ENCODE measurements around the gene INPPL1.
A peak's percentile ranks its signal among the peaks of the same experiment; 100 is the strongest.
"Not testable (repeated sequence)": the region's sequence is repeated elsewhere in the genome, so short reads cannot be mapped to it uniquely, and the experiment has no call there.

INPPL1 gene

DNA sequence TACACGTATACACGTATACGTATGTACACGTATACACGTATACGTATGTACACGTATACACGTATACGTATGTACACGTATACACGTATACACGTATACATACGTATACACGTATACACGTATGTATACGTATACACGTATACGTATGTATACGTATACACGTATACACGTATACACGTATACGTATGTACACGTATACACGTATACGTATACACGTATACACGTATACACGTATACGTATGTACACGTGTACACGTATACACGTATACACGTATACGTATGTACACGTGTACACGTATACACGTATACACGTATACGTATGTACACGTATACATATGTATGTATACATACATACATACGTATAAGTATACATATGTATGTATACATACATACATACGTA lies 23.1 kb upstream of the INPPL1 start:
- DNase-seq; H3K27me3 Mint-ChIP-seq; H3K27ac Mint-ChIP-seq; H3K4me1 Mint-ChIP-seq (ENCODE audit: low read depth); H3K4me3 Mint-ChIP-seq; H3K9me3 Mint-ChIP-seq; H3K36me3 Mint-ChIP-seq (ENCODE audit: low read depth): not testable (repeated sequence)

DNA sequence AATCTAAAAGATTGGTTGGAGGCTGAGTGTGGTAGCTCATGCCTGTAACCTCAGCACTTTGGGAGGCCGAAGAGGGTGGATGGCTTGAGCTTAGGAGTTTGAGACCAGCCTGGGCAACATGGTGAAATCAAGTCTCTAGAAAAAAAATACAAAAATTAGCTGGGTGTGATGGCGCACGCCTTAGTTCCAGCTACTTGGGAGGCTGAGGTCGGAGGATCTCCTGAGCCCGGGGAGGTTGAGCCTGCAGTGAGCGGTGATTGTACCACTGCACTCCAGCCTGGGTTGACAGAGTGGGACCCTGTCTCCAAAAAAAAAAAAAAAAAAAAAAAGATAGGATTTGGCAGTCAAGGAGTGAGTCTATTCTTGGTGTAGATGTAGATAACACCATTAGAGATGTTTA lies 22.0 kb upstream of the INPPL1 start:
- H3K27ac Mint-ChIP-seq, result no peak overlapping the region
- H3K9me3 Mint-ChIP-seq, result no peaks in the 10 kb centered on the region
- DNase-seq, result no peak
- no peaks in the 10 kb centered on the region for H3K27me3 Mint-ChIP-seq
- no peaks in the 10 kb centered on the region for H3K36me3 Mint-ChIP-seq (ENCODE audit: low read depth)
- H3K4me1 Mint-ChIP-seq (ENCODE audit: low read depth), result no peaks in the 10 kb centered on the region
- no peak overlapping the region for H3K4me3 Mint-ChIP-seq

DNA sequence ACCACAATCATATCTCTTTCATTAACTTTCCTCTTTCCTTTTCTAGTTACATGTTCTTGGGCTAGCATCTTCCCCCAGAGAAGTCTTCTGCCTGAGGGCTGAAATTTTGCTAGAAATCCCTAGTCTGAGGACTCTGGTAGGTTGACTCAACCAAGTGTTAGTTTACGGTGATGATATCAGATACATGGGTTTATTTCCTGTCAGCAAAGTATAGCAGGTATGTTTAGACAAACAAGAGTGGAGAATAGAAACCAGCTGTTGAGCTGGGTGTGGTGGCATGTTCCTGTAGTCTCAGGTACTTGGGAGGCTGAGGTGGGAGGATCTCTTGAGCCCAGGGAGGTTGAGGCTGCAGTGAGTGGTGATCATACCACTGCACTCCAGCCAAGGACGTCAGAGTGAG lies 21.4 kb upstream of the INPPL1 start:
- Mint-ChIP-seq H3K27me3 (no peaks in the 10 kb centered on the region), H3K4me1 (ENCODE audit: low read depth) (no peaks in the 10 kb centered on the region)

DNA sequence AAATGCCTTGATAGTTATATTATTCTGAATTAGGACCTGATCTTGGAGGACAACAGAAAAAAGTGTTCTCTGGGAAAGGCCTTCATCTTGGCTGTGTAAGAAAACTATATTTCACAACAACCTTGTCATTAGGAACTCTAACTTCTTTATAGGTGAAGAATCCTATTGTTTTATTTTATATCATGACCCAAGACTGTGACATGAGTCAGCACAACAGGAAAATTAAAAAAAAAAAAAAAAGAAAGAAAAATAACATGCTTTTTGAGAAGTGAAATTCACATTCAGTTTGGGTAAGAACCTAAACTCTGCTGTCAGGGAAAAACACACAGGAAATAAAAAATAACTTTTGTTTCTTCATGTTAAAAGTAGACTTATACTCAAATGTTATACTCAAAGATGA lies 19.7 kb upstream of the INPPL1 start:
- DNase-seq, result no peak
- no peaks in the 10 kb centered on the region for H3K36me3 Mint-ChIP-seq (ENCODE audit: low read depth)
- H3K27me3 Mint-ChIP-seq, result peaks cover 5% of the 10 kb centered on the region
- no peak overlapping the region for H3K27ac Mint-ChIP-seq
- H3K9me3 Mint-ChIP-seq, result peaks cover 13% of the 10 kb centered on the region
- H3K4me3 Mint-ChIP-seq, result no peak overlapping the region
- no peaks in the 10 kb centered on the region for H3K4me1 Mint-ChIP-seq (ENCODE audit: low read depth)

More for the DNA sequence above, 21.4 kb upstream of the INPPL1 start:
- no peak overlapping the region for H3K27ac Mint-ChIP-seq
- H3K4me3 Mint-ChIP-seq, result no peak overlapping the region
- DNase-seq, result no peak
- no peaks in the 10 kb centered on the region for H3K9me3 Mint-ChIP-seq
- H3K36me3 Mint-ChIP-seq (ENCODE audit: low read depth), result no peaks in the 10 kb centered on the region

DNA sequence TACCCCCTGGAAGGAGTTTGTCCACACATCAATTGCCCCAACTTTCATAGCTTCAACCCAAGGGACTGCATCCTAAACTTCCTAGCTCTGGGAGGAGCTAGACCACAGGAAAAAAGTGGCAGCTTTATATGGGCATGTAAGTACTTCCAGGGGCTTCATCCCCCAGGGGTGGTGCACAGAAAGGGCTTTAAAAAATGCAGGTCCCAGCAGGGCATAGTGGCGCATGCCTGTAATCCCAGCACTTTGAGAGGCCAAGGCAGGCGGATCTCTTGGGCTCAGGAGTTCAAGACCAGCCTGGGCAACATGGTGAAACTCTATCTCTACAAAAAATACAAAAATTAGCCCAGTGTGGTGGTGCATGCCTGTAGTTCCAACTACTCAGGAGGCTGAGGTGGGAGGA lies 17.8 kb upstream of the INPPL1 start:
- DNase-seq; H3K36me3 Mint-ChIP-seq (ENCODE audit: low read depth); H3K27me3 Mint-ChIP-seq; H3K4me3 Mint-ChIP-seq; H3K4me1 Mint-ChIP-seq (ENCODE audit: low read depth); H3K27ac Mint-ChIP-seq: not testable (repeated sequence)
- H3K9me3 Mint-ChIP-seq, result peaks cover 18% of the 10 kb centered on the region

DNA sequence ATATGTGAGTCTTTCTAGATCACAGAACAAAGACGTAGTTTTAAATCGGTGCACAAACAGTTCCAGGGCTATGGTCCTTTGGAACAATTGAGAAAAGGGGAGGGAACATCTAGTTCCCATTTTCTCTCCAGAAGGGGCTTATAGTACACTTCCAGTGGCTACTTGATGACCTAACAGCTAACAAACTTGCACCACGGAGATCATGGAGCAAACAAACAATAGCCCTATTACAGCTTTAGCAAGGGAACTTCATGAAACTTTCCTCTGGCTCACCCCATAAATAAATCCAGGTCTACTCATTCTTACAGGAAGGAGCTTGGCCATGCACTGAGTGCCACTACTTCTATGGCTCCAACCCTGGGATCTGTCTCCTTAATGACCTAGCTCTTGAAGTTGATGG lies 16.3 kb upstream of the INPPL1 start:
- H3K27ac Mint-ChIP-seq, result no peak overlapping the region
- H3K9me3 Mint-ChIP-seq, result peaks cover 18% of the 10 kb centered on the region
- H3K27me3 Mint-ChIP-seq, result peaks cover 10% of the 10 kb centered on the region
- H3K4me1 Mint-ChIP-seq (ENCODE audit: low read depth), result no peaks in the 10 kb centered on the region
- no peaks in the 10 kb centered on the region for H3K36me3 Mint-ChIP-seq (ENCODE audit: low read depth)
- no peak for DNase-seq
- no peak overlapping the region for H3K4me3 Mint-ChIP-seq

DNA sequence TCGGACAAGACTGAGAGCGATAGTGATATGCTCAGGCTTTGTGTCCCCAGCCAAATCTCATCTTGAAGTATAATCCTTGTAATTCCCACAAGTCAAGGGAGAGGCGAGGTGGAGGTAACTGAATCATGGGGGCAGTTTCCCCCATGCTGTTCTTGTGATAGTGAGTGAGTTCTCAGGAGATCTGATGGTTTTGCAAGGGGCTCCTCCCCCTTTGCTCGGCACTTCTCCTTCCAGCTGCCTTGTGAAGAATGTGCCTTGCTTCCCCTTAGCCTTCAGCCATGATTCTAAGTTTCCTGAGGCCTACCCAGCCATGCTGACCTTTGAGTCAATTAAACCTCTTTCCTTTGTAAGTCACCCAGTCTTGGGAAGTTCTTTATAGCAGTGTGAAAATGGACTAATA lies 15.5 kb upstream of the INPPL1 start:
- Mint-ChIP-seq H3K9me3 (peaks cover 18% of the 10 kb centered on the region), H3K4me1 (ENCODE audit: low read depth) (no peaks in the 10 kb centered on the region), H3K27me3 (peaks cover 10% of the 10 kb centered on the region), H3K4me3 (no peak overlapping the region), H3K36me3 (ENCODE audit: low read depth) (no peaks in the 10 kb centered on the region), H3K27ac (no peak overlapping the region)
- no peak for DNase-seq

DNA sequence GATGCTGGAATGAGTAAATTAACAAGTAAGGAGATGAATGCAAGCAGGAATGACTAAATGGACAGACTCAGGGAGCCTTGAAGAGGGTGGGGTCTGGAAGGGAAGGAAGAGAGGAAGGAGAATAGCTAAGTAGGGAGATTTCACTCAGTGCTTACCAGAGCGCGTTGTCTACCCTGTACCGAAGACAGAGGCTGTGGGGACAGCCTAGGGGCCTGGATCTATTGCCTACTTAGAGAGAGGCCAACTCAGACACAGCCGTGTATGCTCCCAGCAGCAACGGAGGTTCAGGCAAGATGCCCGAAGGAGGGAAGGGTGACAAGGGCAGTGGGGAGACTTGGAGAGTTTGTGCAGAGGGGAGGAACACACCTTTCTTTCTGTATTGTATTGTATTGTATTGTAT lies 7.9 kb upstream of the INPPL1 start, which contains the start of gene FOLR2:
TSS of gene FOLR2 (plus strand) at position 157 of the 400 bp plus-strand sequence. CDS start 1,791 bp downstream, outside the sequence.
- no peak for DNase-seq
- Mint-ChIP-seq H3K27ac (no peak within 1 kb of the TSS), H3K4me1 (ENCODE audit: low read depth) (peaks cover 2% of the 10 kb centered on the region), H3K27me3 (peaks cover 23% of the 10 kb centered on the region), H3K4me3 (no peak within 1 kb of the TSS), H3K9me3 (no peaks in the 10 kb centered on the region), H3K36me3 (ENCODE audit: low read depth) (no peaks in the 10 kb centered on the region)

DNA sequence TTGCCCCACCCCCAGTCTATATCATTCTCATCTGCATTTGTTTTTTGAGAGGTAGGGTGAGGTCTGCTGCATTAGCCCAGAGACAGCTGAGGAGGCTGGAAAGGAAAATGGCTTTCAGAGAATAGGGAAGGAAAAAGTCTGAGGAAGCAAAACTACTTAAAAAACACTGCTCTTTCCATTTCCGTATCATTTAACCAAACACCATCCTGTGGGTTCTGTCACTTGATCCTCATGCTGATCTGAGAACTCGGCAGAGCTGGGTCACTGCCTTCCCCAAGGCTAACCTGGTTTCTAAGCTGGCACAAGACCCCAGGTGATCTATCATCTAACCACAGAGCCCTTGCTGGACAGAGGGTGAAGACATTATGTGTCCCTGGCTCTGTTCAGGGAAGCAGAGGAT lies 6.7 kb upstream of the INPPL1 start:
- DNase-seq, result no peak
- Mint-ChIP-seq H3K4me1 (ENCODE audit: low read depth) (peaks cover 11% of the 10 kb centered on the region), H3K36me3 (ENCODE audit: low read depth) (no peaks in the 10 kb centered on the region), H3K27ac (no peak overlapping the region), H3K9me3 (no peaks in the 10 kb centered on the region), H3K27me3 (peaks cover 23% of the 10 kb centered on the region), H3K4me3 (no peak overlapping the region)

DNA sequence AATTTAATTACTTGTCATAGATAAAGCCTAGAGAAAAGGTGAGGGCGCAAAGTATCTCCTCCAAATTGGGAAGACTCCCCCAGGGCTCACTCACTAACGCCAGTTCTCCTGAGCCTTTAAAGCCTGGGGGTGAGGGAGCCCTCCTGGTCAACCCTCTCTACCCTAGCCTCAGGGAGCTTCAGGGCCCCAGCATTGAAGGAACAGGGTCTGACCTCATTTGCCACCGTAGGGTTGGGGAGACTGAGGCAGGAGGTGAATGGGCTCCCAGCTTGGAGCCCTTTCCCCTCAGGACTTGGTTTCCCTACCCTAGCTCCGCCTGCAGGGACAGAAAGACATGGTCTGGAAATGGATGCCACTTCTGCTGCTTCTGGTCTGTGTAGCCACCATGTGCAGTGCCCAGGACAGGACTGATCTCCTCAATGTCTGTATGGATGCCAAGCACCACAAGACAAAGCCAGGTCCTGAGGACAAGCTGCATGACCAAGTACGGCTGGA lies 6.3 kb upstream of the INPPL1 start:
- Mint-ChIP-seq H3K27me3 (peaks cover 23% of the 10 kb centered on the region), H3K27ac (no peak overlapping the region), H3K9me3 (no peaks in the 10 kb centered on the region), H3K4me1 (ENCODE audit: low read depth) (peaks cover 13% of the 10 kb centered on the region), H3K36me3 (ENCODE audit: low read depth) (no peaks in the 10 kb centered on the region), H3K4me3 (no peak overlapping the region)
- DNase-seq, result no peak

DNA sequence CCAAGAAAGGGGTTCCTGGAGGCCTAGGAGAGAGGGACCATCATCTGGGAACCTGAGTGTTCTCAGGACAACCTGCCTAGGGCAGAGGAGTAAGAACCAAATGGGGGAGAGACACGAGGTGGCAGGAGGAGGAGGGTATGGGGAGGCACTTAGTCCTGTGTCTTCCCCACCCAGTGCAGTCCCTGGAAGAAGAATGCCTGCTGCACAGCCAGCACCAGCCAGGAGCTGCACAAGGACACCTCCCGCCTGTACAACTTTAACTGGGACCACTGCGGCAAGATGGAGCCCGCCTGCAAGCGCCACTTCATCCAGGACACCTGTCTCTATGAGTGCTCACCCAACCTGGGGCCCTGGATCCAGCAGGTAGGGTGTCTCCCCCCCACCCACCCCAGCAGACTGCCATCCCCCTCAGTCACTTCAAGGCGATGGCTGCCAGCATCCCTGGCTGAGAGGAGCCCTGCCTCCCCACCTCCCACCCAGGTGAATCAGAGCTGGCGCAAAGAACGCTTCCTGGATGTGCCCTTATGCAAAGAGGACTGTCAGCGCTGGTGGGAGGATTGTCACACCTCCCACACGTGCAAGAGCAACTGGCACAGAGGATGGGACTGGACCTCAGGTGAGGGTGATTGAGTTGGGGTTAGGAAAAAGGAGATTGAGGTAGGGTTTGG lies 3.7 kb upstream of the INPPL1 start:
- H3K9me3 Mint-ChIP-seq, result no peaks in the 10 kb centered on the region
- DNase-seq, result no peak
- H3K36me3 Mint-ChIP-seq (ENCODE audit: low read depth), result peaks cover 11% of the 10 kb centered on the region
- peaks cover 23% of the 10 kb centered on the region for H3K27me3 Mint-ChIP-seq
- H3K27ac Mint-ChIP-seq, result no peak overlapping the region
- H3K4me1 Mint-ChIP-seq (ENCODE audit: low read depth), result peaks cover 20% of the 10 kb centered on the region
- no peak overlapping the region for H3K4me3 Mint-ChIP-seq

DNA sequence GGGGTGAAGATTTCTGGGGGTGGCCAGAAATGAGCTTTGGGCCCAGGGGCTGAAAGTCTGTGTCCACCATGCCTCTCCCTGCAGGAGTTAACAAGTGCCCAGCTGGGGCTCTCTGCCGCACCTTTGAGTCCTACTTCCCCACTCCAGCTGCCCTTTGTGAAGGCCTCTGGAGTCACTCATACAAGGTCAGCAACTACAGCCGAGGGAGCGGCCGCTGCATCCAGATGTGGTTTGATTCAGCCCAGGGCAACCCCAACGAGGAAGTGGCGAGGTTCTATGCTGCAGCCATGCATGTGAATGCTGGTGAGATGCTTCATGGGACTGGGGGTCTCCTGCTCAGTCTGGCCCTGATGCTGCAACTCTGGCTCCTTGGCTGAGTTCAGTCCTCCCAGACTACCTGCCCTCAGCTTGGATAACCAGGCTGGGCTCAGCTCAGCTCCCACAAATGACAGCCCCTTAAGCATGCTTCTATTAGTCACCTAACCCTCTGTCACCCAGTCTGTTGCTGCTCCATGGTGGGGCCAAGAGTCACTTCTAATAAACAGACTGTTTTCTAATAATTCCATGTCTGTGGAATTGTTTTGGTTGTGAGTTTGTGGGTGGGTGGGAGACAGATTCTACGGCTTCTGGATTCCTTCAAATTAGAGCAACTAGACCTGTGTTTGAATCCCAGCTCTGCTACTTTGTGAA lies 3.0 kb upstream of the INPPL1 start:
- Mint-ChIP-seq H3K27me3 (peaks cover 17% of the 10 kb centered on the region), H3K36me3 (ENCODE audit: low read depth) (peaks cover 11% of the 10 kb centered on the region), H3K4me3 (no peak overlapping the region), H3K4me1 (ENCODE audit: low read depth) (peaks cover 26% of the 10 kb centered on the region), H3K27ac (no peak overlapping the region), H3K9me3 (no peaks in the 10 kb centered on the region)
- no peak for DNase-seq

DNA sequence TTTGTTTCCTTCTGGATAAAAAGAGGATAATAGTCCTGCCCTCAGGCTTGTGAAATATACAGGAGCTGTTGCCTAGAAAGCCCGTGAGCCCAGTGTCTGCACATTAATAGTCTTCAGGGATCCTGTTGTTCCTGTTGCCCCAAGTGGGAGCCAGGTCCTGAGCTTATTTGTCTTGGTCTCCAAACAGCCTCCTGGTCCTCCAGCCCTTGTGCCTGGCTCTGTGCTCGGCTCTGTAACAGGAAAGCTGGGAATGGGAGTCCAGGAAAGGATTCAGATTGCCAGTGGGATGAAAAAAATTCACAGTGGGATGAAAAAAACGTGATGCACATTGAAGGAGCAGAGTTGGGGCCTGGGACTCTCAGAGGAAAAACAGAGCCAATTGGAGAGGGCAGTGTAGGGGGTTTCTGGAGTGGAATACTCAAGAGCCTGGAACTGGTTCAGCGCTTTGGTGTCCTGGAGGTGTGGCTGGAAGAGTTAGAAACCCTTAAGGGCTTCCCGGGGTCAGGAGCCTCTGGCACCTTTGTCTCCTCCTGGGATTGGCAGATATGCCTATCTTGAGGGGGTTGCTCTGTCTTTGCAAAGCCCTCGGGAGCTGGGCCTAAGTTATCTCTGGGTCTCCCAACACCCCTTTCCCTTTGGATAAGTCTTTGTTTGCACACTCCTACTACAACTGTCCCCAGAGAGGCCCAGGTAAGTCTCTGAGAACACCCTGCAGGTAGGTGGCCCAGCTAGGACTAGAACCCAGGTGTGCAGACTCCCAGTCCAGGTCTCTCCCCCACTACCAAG lies 2.3 kb upstream of the INPPL1 start:
- H3K27me3 Mint-ChIP-seq, result peaks cover 12% of the 10 kb centered on the region
- no peaks in the 10 kb centered on the region for H3K9me3 Mint-ChIP-seq
- peaks cover 26% of the 10 kb centered on the region for H3K4me1 Mint-ChIP-seq (ENCODE audit: low read depth)
- DNase-seq, result no peak
- peaks cover 14% of the 10 kb centered on the region for H3K36me3 Mint-ChIP-seq (ENCODE audit: low read depth)
- peak overlapping the region; percentile 79 for H3K27ac Mint-ChIP-seq
- peak overlapping the region; percentile 81 for H3K4me3 Mint-ChIP-seq

DNA sequence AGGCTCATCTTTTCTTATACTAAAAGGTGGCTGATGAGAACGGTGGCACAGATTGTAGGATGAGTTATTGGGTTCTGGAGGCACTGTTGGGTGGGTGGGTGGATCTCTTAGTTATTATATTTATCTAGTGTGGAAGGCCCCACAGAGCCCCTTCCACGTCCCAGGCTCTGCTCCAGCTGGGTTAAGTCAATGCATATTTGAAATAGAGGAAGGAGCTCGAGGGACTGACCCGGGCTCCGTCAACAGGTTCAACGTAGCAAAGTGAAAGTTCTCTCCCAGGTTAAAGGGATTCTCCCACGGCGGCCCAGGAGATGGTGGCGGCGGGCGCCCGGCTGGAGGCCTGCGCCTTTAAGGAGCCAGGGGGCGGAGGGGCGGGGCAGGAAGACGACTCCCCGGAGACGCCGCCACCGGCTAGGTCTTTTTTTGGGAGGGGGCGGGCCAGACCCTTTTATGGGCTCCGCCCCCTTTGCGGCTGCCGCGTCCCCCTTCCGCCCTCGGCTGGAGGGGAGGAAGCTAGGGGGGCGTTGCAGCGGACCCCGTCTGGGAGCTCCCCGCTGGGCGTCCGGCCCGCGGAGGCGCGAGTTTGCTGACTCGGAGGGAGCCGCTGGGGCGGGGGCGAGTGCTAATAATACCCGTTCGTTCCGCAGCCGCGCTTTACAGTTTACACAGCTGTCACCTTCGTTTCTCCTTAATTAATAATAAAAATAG lies 1.5 kb upstream of the INPPL1 start:
- peaks cover 26% of the 10 kb centered on the region for H3K4me1 Mint-ChIP-seq (ENCODE audit: low read depth)
- peaks cover 19% of the 10 kb centered on the region for H3K36me3 Mint-ChIP-seq (ENCODE audit: low read depth)

More for the DNA sequence above, 1.5 kb upstream of the INPPL1 start:
- H3K27ac Mint-ChIP-seq, result peak overlapping the region; percentile 79
- H3K4me3 Mint-ChIP-seq, result peak overlapping the region; percentile 81
- H3K9me3 Mint-ChIP-seq, result no peaks in the 10 kb centered on the region
- peaks cover 5% of the 10 kb centered on the region for H3K27me3 Mint-ChIP-seq
- peak; percentile 95 for DNase-seq
